Osteocyte (in vitro differentiated cells): ENCODE data around the gene POLR1F. TPM values are rescaled to one million over a fixed set of nuclear protein-coding genes. Genes with fewer than 3 reads are reported as not detected.

ENCODE experiments used
- DNase-seq: peaks from one replicate; pipeline ENCODE4 v3.0.0; 2021; ENCODE audit warnings: mixed read lengths; ENCODE audit not compliant: unreplicated experiment; ENCODE audit errors: extremely low spot score
- H3K27ac Mint-ChIP-seq: one replicate; pipeline ENCODE4 v1.8.0; 2021; ENCODE audit warnings: mild to moderate bottlenecking, mixed read lengths; ENCODE audit not compliant: unreplicated experiment
- H3K27me3 Mint-ChIP-seq: one replicate; pipeline ENCODE4 v1.8.0; 2021; ENCODE audit warnings: mixed read lengths; ENCODE audit not compliant: unreplicated experiment
- H3K36me3 Mint-ChIP-seq: one replicate; pipeline ENCODE4 v1.8.0; 2021; ENCODE audit warnings: mixed read lengths; ENCODE audit not compliant: unreplicated experiment
- H3K4me1 Mint-ChIP-seq: one replicate; pipeline ENCODE4 v1.8.0; 2021; ENCODE audit warnings: mixed read lengths; ENCODE audit not compliant: unreplicated experiment
- H3K4me3 Mint-ChIP-seq: one replicate; pipeline ENCODE4 v1.8.0; 2021; ENCODE audit warnings: mild to moderate bottlenecking, moderate library complexity, mixed read lengths; ENCODE audit not compliant: unreplicated experiment
- H3K9me3 Mint-ChIP-seq: one replicate; pipeline ENCODE4 v1.8.0; 2021; ENCODE audit warnings: mixed read lengths; ENCODE audit not compliant: unreplicated experiment
- long read RNA-seq: library from polyadenylated mRNA; unstranded; transcript quantifications from one replicate; pipeline ENCODE4 v2.0.0, GENCODE V29; 2021
- total RNA-seq: library from RNA; stranded (reverse); gene quantifications from 2 replicates; pipeline ENCODE4 v1.2.1, GENCODE V29; 2021
- TF ChIP-seq, protein P1 (sequence below): fragments of 200-600 bp; sonication (generic); IDR thresholded peaks from 2 replicates; pipeline ENCODE4 v1.5.0; 2021; ENCODE audit warnings: antibody characterized with exemption, mild to moderate bottlenecking, moderate library complexity

Gene POLR1F, protein sequence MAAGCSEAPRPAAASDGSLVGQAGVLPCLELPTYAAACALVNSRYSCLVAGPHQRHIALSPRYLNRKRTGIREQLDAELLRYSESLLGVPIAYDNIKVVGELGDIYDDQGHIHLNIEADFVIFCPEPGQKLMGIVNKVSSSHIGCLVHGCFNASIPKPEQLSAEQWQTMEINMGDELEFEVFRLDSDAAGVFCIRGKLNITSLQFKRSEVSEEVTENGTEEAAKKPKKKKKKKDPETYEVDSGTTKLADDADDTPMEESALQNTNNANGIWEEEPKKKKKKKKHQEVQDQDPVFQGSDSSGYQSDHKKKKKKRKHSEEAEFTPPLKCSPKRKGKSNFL
- 14.2 and 15.4 TPM in 2 replicates for total RNA-seq
- long read RNA-seq, transcript TWISTNB-202 (2 exons, 427 nt) = minor isoform, 8 of 27 reads
- long read RNA-seq, transcript TWISTNB-201 (4 exons, 3,942 nt) = major isoform, 14 of 27 reads
- long read RNA-seq, partial matches to known transcripts = 0 of 27 reads
- long read RNA-seq, other reads (novel, unspliced or antisense) = 5 of 27 reads

DNA sequence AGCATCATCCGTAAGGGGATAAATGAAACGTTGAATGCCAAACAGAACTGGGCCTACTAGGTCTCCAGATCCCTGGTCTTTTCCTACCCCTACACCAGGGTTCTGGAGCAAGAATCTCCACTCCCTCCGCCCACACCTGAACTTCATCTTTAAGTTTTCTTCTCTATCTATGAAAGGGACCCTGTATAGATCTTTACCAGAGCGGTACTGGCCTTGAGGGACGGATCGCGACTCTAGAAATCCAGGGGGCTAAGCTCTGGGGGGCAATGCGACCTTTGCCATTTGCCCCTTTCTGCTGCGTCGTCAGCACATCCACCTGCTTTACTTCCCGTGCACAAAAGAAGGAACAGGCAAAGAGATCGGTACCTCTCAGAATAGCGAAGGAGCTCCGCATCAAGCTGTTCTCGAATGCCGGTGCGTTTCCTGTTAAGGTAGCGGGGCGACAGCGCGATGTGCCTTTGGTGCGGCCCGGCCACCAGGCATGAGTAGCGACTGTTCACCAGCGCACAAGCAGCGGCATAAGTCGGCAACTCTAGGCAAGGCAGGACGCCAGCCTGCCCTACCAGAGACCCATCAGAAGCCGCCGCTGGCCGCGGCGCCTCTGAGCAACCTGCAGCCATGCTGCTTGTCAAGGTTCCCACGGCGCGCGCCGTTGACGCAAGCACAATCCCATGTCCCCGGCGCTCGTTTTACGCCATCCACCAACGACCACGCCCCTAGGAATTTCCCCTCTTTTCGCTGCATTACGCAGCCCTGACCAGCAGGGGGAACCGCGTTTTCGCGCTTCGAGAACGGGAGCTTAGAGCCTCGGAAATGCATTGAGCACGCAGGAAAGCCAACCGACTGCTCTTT is at the start of gene POLR1F:
POLR1F (minus strand) TSS at position 641 of the 852 bp plus-strand sequence; CDS start at position 620, 21 bp downstream.
- peaks cover 32% of the 10 kb centered on the region for H3K4me1 Mint-ChIP-seq
- DNase-seq = peak; percentile 97
- H3K9me3 Mint-ChIP-seq = no peaks in the 10 kb centered on the region
- peak within 1 kb of the TSS; percentile 90 for H3K4me3 Mint-ChIP-seq
- H3K27me3 Mint-ChIP-seq = peaks cover 22% of the 10 kb centered on the region
- H3K36me3 Mint-ChIP-seq = peaks cover 3% of the 10 kb centered on the region
- peak within 1 kb of the TSS; percentile 84 for H3K27ac Mint-ChIP-seq
- TF ChIP-seq, protein P1, sequence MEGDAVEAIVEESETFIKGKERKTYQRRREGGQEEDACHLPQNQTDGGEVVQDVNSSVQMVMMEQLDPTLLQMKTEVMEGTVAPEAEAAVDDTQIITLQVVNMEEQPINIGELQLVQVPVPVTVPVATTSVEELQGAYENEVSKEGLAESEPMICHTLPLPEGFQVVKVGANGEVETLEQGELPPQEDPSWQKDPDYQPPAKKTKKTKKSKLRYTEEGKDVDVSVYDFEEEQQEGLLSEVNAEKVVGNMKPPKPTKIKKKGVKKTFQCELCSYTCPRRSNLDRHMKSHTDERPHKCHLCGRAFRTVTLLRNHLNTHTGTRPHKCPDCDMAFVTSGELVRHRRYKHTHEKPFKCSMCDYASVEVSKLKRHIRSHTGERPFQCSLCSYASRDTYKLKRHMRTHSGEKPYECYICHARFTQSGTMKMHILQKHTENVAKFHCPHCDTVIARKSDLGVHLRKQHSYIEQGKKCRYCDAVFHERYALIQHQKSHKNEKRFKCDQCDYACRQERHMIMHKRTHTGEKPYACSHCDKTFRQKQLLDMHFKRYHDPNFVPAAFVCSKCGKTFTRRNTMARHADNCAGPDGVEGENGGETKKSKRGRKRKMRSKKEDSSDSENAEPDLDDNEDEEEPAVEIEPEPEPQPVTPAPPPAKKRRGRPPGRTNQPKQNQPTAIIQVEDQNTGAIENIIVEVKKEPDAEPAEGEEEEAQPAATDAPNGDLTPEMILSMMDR = peak; percentile 88

DNA sequence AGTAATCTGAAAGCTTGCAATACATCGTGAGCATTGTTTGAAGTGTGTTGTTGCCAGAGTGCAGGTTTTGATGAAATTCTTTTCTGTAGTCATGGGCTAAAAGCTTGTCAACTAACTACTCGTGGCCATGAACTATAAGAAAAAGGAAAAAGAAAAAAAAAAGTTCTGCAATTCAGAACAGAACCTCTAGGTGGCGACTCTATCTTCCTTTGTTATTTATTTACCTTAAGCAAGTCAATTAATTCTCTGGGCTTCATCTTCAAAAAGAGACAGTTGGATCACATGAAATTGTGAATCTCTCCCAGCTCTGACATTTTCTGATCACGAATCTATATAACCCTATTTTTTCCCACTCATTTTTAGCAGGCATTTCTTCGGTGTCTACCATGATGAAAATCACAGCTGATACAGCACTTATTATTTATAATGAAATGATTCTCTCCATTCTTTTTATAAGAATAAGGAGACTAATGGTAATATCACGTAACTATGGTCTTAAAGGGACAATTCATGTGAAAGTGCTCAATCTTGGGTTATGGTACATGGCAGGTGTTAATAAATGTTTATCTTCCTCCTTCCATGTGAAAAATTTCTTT is 45.8 kb upstream of the POLR1F start:
- no peak for DNase-seq
- Mint-ChIP-seq H3K27me3 (peaks cover 32% of the 10 kb centered on the region), H3K36me3 (no peaks in the 10 kb centered on the region), H3K4me3 (no peak overlapping the region), H3K4me1 (no peaks in the 10 kb centered on the region), H3K9me3 (no peaks in the 10 kb centered on the region), H3K27ac (no peak overlapping the region)
- TF ChIP-seq, protein P1 = peak; percentile 73

DNA sequence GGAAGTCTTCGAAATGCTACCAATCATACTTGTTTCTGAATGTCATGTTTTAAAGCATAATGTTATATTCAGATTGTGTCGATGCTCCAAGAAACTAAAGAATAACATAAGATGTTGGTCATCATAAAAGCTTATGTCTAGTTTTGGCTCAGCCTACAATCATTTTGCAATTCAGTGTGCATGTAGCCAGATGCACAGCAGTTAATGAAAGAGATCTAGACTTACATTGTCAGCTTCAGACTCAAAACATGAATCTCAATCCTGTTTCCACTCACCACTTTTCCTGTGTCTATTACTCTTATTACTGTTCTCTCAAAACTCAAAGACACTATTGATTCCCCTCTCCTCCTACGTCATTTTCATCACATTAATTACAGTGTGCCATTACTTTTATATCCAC is 43.2 kb upstream of the POLR1F start:
- DNase-seq = no peak
- Mint-ChIP-seq H3K27me3 (peaks cover 40% of the 10 kb centered on the region), H3K27ac (no peak overlapping the region), H3K36me3 (no peaks in the 10 kb centered on the region), H3K9me3 (no peaks in the 10 kb centered on the region), H3K4me1 (no peaks in the 10 kb centered on the region), H3K4me3 (no peak overlapping the region)
- TF ChIP-seq, protein P1 = no peak

DNA sequence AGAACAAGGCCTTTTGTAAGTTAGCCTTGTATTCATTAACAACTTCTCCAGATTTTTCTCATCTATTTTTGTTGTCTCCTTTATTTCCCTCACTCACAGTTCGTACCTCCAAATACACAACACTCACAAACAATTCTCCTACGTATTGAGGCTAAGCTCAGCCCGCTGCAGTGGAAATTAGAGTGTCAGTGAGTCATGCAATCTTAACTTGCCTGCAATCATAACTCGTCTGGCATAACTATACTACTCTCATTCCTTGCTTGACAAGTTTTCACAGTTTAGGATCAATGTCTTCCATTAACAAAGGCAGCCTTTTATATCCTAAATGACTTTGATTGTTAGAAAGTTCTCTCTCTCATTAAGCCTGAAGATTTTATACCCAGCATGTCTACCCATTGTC is 40.8 kb upstream of the POLR1F start:
- peaks cover 43% of the 10 kb centered on the region for H3K27me3 Mint-ChIP-seq
- TF ChIP-seq, protein P1 = no peak
- no peaks in the 10 kb centered on the region for H3K4me1 Mint-ChIP-seq
- DNase-seq = no peak
- H3K9me3 Mint-ChIP-seq = no peaks in the 10 kb centered on the region
- H3K36me3 Mint-ChIP-seq = no peaks in the 10 kb centered on the region
- H3K4me3 Mint-ChIP-seq = no peak overlapping the region
- no peak overlapping the region for H3K27ac Mint-ChIP-seq
